GM12873 (cell line): Measurements from ENCODE around the gene EYA2.

Experiments
- CTCF ChIP-seq: IDR thresholded peaks from 2 replicates; pipeline ENCODE4 v1.5.1; 2012; ENCODE audit warnings: low read depth, mild to moderate bottlenecking, moderate library complexity, low read length, control low read depth; ENCODE audit not compliant: insufficient read depth; ENCODE audit errors: missing control alignments

Gene EYA2

DNA sequence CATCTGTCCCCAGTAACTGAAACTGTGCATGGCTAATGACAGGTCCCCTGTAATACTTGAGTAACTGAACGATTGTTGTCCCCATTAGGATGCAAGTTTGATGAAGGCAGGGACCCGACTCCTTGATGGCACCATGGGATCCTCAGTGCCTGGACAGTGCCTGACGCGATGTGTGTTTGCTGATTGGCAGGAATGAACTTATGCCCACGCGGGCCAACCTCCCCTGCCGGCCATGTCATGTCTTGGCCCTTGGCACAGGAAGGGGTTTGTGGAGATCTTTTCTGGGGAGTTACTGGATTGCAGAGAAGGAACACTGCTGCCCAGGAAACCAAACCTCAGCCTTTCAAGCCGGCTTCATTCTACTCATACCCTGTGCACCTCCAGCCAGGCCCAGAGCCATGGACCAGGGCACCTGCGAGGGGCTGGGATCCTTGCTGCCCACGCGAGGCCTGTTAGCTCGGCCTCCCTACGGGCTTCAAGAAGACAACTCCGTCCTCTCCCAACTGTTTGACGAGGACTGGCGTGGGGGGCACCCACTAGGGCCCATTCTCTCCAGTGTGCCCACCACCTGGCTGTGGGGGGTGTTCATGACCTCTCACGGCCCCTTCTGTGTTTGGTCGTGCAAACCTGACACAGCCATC lies 314.0 kb downstream of the EYA2 start:
- no peak for TF ChIP-seq CTCF

- no peak for TF ChIP-seq CTCF
These were observed 315.3 kb downstream of the EYA2 start for GRCh38 chr20:47209982-47210381.

- no peak for TF ChIP-seq CTCF
These were observed 315.8 kb downstream of the EYA2 start for GRCh38 chr20:47210470-47210869.

DNA sequence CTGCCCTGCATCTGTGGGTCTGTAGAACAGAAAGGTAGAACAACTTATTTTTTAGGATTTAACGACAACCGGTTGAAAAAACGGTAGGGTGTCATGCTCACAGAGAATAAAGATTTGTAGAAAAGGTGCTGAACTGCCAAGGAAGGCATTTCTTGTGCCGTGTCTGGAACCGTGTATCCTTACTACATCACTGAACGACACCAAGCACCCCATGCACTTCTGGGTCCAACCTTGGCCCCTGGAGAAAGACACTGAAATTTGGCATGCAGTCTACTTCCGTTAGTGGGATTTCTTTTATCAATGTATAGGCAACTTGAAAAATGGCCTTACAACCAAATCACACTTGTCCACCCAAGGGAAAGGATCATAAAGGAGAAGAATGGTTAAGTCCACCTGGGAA lies 316.4 kb downstream of the EYA2 start:
- TF ChIP-seq CTCF = no peak

DNA sequence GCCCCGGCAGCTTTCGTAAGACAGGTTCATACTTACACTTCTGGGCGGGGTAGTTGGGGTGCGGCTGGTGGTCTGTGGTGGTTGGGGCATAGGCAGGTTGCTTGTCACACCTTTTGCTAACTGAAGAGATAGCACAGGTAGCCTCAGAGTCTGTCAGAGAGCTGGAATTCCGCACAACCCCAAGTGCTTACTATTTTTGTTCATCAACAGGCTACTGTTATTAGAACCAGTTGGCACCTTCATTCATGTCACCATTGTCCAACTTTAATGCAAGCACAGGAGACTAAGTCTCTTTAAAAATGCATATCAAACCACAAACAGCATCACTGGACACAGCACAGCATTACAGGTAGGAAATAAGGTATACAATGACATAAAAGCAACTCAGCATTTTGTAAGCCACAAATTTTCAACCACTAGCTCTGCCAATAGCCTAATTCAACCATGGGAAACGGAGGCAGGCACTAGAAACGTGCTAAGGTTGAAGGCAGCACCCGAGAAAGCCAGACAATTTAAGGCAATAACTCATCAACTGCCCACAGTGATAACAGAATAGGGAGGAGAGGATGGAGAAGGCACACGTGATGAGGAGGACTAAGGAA lies 318.1 kb downstream of the EYA2 start:
- no peak for TF ChIP-seq CTCF

DNA sequence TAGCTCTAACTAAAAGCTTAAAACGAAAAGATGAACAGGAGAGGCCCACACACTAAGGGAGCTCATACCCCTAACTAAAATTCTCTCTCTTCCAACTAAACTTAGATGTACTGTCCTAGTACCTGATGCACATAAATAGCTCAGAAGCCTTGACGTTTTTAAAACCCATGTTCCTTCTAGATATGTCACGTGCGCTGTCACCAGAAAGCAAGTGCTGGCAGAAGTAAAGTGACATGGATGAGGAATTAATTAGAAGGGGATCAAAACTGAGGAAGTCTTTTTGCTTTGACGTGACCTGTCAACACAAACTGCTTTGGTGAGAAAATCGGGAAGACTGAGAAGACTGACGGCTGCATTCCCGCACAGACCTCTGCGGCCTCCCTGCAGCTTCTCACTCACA lies 319.3 kb downstream of the EYA2 start:
- no peak for TF ChIP-seq CTCF

- no peak for TF ChIP-seq CTCF
These were observed 321.2 kb downstream of the EYA2 start for GRCh38 chr20:47215653-47216397.
